HG03060 (cell line): ENCODE data around the gene FTCDNL1.

ENCODE experiments used
- ATAC-seq: cut with Tn5 transposase; IDR thresholded peaks from one replicate; pipeline ENCODE4 v1.9.1; 2021; ENCODE audit warnings: low read depth, moderate number of reproducible peaks; ENCODE audit not compliant: unreplicated experiment

Gene FTCDNL1

DNA sequence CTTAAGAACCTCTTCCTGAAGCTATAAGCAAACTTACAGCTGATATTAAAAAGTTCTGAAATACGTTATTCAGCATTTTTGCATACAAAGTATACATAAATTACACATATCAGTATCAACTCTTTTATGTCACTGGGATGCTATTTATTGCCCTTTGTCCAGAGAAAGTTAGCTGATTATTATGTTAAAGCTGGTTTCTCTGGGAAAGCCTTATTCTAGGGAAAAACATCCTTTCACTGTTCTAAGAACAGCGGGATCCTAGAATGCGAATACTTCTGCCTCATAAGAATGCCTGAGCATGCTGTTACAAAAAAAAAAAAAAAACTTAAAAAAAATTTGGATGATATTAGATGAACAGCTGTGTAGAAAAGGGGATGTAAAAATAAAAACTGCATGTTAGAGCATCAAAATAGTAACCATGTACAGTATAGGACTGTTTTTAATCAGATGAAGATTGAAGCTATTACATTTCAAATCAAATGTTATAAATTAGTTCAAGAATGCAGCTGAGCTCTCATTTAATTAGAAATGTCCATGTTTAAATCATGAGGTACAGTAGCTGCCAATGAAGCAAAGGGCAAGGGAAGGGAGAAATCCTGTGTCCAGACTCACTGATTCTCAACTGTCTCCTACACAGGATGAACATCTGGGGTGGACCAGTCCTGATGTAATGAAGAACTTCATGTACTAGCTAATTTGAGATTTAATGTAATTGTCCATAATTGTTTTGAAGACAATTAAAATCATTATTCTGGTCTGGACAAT lies 8.2 kb downstream of the FTCDNL1 start:
- ATAC-seq = no peak

DNA sequence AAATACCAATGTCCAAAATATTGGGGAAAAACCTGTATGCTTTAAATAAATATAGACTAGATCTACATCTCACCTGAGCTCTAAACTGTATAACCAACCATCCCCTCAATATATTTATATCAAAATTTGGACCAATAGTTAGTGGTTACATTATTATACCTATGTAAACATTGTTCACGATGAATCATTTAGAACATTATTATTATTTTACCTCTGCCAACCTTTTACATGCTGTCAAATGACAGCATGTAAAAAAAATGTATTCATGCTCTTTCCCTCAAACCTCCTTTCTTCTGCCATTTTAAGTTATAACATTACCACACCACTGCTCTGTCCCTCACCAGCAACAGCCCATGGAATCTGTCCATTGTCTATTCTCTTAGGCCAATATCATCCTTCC lies 9.6 kb downstream of the FTCDNL1 start:
- no peak for ATAC-seq

DNA sequence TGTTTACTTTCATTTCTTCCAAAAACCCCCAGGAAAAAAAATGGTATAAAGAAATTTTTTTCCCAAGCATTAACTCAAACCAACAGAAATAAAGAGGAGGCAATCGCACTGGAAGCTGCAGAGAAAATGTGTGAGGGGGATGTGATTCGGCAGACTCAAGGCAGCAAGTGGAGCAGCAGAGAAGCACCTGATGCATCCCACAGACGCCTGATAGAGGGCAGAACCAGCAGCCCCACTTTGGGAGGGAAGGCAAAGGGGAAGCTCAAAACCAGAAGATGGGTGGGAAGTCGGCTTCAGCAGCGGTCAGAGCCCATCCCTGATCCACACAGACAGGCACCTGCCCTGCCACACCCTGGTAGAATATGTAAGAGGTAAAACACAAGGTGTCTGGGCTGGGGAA lies 12.6 kb downstream of the FTCDNL1 start:
- ATAC-seq = no peak

DNA sequence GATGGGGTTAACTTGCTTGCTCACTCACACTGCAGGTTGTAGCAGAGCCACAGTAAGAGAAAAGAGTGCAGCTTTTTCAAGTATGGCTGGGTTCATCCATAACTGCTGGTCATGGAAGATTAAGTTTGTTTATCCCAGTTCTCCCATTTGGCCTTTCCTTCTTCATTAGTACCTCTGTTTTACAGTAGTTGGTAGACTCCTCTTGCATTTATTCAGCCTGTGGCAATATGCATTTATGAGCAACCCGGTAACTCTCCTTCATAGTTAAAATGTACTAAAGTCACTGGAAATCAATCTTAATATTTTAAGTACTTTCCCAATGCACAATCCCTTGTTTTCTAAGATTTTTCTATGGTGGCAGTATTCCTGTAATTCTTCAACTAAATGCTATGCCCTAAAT lies 14.0 kb downstream of the FTCDNL1 start:
- no peak for ATAC-seq

DNA sequence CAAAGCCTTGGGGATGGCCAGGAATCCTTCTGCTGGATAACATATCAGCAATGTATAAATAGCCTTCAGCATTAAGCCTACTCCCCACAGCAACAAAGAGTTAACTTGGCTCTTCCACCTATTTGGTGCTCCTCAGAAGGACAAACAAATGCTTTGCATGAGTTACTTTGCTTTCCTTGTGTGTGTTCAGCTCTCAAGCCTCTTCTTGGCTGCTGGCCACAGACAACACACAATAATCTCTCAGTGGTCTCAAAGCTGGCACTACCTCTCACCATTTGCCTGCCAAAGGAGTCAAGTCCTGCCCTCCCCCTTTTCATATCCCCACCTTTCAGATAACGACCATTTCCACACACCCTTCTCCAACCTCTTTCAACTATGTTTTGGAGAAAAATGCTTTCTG lies 17.5 kb downstream of the FTCDNL1 start:
- ATAC-seq = no peak

DNA sequence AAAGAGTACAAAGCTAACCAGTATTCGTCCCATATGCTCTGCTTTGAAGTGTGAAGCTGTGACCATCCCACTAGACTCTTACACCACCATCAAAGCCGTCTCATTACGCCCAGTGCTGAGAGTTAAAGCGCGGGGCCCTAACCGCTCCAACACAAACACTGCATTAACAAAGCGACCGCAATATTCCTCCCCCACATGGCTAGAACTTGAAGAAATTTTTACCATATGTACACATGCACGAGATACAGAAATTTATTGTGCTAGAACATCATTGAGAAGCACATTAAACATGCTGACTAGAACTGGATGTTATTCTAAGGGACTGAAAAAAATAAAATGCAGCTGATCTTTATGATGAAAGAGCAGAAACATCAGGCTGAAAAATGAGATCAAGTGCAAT lies 20.5 kb downstream of the FTCDNL1 start:
- ATAC-seq = no peak

DNA sequence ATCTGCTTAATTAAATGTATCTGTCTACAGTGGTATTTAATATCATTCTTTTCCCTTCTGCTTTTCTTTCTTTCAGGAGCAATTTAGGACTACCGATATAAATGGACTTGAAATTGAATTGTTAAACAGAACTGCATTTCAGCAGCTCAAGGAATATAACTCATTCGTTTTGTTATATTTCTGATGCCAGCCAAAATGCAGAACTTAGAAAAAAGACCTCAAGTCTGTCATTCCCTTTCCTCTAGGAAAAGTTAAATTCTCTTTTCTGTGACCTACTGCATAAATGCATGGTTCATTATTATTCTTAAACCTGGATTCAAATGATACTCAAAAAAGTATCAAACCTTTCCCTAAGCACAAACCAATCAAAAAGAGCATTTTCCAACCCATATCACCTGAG lies 21.4 kb downstream of the FTCDNL1 start:
- no peak for ATAC-seq

DNA sequence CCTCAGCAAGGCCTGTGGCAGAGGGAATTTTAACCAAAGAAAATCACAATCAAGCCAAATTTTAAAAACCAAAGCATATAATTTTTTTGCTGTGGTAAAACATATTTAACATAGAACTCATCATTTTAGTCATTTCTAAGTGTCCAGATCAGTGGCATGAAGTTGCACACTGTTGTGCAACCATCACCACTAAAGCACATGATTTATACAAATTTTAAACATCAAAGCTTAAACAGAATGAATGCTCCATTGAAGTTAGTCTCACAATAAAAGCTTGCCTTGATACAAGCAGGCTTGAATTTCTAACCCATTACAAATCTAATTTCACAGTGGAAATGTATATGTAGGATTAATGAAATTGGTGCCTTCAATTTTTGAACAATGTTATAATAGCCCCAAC lies 31.2 kb downstream of the FTCDNL1 start:
- no peak for ATAC-seq

DNA sequence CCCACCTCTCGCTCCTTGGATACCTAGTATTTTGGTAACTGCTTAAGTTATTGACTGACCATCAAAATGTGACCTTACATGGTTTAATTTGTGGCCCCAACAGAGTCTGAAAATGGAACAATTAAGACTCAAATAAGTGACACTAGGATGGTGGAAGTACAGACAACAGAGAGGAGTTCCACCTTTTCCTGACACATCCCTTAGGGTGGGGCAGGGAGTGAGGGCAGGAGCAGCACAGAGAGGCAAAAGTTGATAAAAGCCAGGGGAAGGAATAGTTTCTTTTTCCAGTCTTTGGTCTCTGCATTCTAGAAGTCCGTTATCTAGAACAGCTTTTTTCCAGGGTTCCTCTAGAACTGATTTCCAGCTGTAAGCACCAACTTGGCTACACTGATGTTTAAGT lies 32.2 kb downstream of the FTCDNL1 start:
- ATAC-seq = no peak

DNA sequence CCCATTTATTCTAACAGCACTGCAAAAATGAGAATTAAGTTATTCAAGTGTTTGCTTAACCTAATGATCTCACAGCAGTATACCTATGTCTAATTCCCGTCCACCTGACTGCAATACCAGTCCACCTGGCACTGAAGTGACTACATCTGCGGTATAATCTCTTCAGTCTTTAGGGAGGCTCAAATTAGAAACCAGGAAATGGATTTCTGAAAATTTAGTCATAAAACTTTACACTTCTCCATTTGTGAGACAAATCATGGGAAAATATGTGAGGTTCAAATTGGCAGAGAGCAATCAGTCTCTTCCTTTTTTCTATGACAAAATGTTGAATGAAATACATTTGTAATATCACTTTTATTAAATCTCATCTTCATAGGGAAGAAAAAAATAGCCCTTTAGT lies 33.0 kb downstream of the FTCDNL1 start:
- no peak for ATAC-seq

DNA sequence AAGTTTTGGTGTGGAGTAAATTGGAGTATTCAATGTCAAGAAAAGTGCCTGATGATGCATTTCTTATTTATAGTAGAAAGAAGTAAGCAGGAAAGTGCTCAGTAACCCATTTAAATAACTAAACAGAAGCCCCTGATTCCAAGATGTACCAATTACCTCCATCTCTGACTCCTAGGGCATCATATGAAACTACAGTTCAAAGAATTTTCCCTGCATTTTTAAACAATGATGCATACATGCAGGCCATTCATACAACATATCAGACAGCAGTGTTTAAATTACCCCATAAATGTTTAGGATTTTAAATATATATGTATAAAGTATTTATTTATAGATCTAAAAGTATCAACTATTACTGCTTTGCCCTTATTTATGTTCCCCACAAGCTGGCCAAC lies 36.2 kb downstream of the FTCDNL1 start:
- ATAC-seq = no peak

DNA sequence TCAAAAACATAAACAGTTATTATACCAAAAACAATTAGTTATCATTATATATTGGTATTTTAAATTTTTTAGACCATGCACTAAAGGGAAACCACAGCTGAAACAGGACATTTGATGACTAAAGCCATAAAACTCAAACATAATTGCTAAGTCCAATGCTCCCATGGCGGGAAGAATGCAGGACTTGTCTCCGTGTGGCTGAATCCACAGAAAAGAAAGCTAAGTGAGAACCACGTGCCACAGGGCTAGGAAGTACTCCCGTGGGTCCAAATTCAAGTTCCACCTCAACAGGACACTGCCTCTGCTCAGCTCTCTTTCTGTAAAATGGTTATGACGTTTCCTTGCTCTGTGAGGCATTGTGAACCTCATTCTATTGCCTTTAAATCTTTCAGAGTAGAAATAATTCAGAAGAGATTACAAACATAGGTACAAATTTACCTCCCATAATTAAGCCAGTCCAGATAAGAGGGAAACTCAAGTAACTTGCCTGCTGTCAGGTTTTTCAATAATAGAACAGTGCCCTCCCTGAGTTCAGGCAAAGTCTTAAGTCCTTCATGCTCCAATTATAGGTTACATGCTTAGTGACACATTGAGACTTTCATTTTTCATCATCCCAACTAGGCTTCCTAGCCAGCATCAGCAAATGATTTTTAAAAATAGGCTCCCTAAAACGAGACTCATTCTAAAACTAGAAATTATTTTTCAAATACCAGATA lies 36.7 kb downstream of the FTCDNL1 start:
- no peak for ATAC-seq

DNA sequence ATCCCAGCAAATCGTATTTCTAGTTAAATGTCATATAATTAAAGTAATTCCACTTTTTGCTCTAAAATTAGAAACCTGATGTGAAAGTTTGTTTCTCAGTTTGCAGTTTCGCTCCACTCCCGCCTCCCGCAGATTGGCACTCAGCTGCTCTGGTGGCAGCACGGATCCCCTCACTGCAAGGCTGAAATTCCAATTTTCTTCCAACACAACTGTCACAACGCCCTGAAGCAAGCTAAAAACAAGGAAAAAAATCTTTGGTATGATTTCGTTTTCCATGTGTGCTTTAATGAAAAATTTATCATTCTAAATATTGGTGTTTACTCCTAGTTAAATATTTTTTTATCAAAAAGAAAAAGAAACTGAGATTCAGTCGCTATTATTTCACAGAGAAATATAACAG lies 38.5 kb downstream of the FTCDNL1 start:
- no peak for ATAC-seq

DNA sequence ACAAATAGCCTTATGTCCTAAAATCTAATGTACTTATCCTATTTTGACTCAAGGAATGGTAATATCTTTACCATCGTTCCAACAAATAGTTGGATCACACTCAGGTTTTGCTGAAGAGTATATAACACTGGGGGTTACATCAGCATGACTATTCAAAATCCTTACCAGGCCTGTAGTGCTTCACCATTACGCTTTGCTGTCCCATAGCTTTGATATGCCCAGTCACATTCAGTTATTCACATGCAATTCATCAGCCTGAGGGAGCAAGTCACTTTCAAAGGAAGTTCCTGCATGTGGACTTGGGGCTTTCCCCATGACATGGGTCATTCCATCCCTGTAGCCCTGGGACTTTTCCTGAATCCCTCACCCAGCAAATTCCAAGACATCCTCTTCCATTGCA lies 39.6 kb downstream of the FTCDNL1 start:
- no peak for ATAC-seq

DNA sequence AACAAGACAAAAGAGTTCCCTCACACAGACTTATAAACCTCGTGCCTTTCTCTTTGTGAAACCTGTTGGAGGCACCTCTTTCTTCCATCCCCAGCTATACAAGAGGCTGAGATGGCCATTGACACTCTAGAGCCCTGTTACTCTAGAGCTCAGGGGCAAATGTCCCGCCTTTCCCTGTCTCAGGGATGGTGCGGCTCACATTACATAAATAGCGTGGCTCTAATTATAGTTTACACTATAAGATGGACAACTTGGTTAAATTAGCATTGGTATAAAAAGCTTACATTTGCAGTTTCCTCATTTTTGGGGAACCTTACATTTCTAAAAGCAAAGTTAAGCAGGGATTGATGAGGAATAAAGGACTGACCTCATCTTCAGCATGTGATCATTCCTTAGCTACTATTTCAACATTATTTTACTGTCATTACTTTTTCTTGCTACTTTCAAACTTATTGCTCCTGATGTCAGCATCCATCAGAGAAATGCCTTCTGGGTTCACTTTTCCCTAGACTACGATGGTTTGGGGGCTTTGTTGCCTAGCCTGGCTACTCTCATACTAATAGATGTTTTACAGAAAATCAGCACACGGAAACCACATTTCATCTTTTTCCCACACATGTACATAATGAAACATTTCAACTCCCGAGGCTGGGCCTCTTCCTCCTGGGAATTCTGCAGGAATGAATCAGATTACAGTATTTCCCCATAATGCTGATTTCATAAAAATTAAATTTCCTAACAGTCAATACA lies 40.4 kb downstream of the FTCDNL1 start:
- ATAC-seq = no peak

DNA sequence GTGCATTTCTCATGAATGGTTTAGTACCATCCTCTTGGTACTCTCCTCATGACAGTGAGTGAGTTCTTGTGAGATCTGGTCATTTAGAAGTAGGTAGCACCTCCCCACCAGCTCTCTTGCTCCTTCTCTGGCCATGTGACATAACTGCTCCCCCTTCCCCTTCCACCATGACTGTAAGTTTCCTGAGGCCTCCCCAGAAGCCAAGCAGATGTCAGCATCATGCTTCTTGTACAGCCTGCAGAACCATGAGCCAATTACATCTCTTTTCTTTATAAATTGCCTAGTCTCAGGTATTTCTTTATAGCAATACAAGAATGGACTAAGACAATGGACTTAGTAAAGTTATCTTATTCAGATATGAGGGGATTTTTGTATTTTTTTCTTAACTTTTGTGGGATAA lies 43.0 kb downstream of the FTCDNL1 start:
- no peak for ATAC-seq

DNA sequence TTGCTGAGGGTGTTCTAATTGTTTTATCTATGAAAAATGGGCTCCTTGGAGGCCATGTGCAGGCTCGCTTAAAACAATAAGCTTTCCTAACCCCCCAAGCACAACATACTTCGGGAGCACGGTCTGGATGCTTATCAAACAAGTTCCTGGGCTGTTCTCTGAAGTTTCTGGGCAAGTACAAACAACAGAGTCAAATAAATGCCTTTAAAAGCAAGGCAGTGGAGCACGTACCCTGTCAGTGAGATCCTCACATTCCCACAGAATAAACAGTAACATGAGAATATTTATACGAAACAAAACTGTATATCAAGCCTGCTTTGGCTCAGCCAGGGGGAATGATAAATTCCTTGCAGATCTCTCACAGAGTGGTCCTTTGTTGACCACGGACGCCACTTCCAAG lies 44.8 kb downstream of the FTCDNL1 start:
- no peak for ATAC-seq

DNA sequence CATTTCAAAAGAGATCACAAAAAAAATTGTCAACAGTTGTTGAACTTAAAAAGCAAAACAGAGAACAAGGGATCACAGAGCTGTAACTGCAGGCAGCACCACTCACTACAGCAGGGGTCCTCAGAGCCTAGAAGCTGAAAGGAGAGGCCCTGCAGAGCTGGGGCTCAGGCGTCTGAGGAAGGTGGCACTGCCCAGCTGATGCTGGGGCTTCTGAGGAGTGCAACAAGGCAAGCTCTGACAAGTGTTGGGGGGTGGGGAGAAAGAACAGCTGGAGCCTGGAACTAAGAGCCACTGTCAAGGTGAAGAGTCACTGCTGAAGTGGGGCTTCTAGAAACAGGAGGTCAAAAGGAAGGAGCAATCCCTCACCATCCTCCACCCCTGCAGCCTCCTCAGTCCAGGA lies 46.2 kb downstream of the FTCDNL1 start:
- ATAC-seq = no peak

DNA sequence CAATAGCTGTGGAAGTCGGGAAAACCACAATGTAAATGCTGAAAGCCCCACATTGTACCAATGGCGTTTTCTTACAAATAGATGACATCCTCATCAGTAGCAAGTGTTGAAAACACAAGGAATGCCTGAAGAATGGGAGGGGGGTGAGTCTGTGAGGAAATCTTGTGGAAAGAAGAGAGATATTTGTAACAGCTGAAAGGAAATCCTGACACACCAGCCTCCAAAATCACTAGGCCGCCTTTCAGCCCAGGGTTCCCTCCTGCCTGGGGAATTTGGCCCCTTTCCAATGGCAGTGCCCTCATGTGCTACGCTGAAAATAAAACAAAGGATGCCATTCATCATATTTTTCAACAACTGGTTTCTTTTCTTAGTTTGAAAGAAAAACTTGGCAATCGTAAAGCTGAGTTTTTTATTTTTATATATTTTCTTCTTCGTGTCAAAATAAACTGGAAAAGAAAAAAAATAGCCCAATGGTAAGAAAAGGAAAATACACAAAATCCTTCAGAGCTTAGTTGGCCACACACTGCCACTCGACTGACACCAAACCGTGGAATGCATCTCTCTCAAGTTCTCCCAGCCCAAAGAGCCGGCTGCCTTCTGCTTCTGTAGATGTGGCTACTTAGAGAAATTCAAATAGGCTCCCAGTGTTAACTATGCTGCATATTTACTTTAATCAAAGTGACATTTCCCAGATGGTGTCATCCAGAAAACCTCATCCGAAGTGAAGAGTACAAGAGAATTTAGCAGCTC lies 52.0 kb downstream of the FTCDNL1 start:
- ATAC-seq = no peak

DNA sequence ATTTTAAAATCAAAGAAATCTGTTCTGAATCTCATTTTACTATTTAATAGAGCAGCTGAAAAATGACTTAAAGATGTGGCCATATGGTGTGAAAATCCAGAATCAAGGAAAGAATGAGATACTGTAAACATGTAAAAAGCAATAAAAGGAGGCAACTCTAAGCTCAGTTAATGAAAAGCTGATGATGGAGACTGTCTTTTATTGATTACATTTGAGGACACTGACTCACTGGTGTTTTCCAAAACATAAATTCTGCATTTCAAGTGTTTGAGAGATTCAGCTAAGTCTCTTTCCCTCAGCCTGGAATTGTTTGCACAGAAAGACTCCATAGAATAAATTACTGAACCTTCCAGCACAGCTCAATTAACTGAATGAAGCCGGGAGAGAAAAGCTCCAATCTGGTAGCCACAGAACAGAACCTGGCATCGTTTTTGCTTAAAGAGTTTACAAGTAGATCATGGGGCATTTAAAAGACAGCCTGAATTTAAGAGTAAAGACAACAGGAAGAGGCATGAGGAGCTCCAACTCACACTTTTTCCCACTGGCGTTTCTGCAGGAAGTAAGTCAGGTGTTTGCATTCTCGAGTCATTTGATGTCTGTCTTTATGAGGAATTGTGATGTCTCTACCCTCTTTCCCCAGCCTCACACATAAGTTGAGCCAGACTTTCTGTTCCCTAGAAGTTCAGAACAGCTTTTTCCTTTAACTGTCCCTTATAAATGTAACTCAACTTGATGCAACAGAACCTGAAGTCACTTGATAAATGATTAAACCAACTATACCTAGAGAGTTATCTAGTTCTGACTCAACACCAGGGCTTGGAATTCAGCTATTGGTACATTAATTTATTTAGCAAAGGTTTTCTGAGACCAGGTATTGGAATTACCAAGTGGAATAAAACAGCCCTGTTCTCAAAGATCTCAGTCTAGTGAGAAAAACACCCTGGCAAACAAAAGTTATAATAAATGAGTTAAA lies 53.3 kb downstream of the FTCDNL1 start:
- no peak for ATAC-seq
